Caco-2 (cell line): ENCODE results near the gene RSU1. TPM values are rescaled to one million over a fixed set of nuclear protein-coding genes. Genes with fewer than 3 reads are reported as not detected.

Source experiments
- BruUV-seq: library from RNA; stranded (reverse); fragments of 400-500 nt; replicated peaks from 2 replicates; lab custom pipeline; 2021; lab: Mats Ljungman, UMichigan
- CTCF ChIA-PET: fragments of 300-600 bp; sonication (Branson Sonifier 250); formaldehyde crosslinking; loops from one replicate; lab custom pipeline; 2022; ENCODE audit warnings: antibody characterized with exemption; lab: Charles Lee
- POLR2A ChIA-PET: fragments of 300-600 bp; sonication (Branson Sonifier 250); formaldehyde crosslinking; loops from one replicate; lab custom pipeline; 2022; ENCODE audit warnings: antibody characterized with exemption; lab: Charles Lee
- DNase-seq, 2 experiments: peaks; one replicate each; pipeline versions ENCODE4 v3.0.0 to v3.0.0-alpha.2; 2020 to 2022
- H3K27me3 ChIP-seq: replicated peaks from 2 replicates; pipeline ENCODE4 v1.6.0; 2011; ENCODE audit warnings: low read length; ENCODE audit not compliant: control insufficient read depth, insufficient read depth
- H3K36me3 ChIP-seq: 2 replicates; pipeline ENCODE4 v1.5.1; 2011; ENCODE audit warnings: low read length; ENCODE audit not compliant: control insufficient read depth, insufficient read depth
- H3K4me1 ChIP-seq: fragments of 250-450 bp; sonication (Bioruptor Pico); 2 replicates; pipeline ENCODE4 v1.5.1; 2020; ENCODE audit warnings: mild to moderate bottlenecking
- H3K4me3 ChIP-seq: 2 replicates; pipeline ENCODE4 v1.5.1; 2011; ENCODE audit warnings: low read depth, mild to moderate bottlenecking, control low read depth, low read length
- H3K9me3 ChIP-seq: fragments of 250-450 bp; sonication (Bioruptor Pico); 2 replicates; pipeline ENCODE4 v1.5.1; 2020; ENCODE audit warnings: mild to moderate bottlenecking, moderate library complexity
- H3K27ac Mint-ChIP-seq: one replicate; pipeline ENCODE4 v1.8.0; 2022; ENCODE audit warnings: mixed read lengths; ENCODE audit not compliant: unreplicated experiment
- H3K27me3 Mint-ChIP-seq: one replicate; pipeline ENCODE4 v1.8.0; 2022; ENCODE audit warnings: mixed read lengths; ENCODE audit not compliant: insufficient read depth, unreplicated experiment
- H3K36me3 Mint-ChIP-seq: one replicate; pipeline ENCODE4 v1.8.0; 2022; ENCODE audit warnings: mild to moderate bottlenecking, mixed read lengths; ENCODE audit not compliant: insufficient read depth, unreplicated experiment
- H3K4me1 Mint-ChIP-seq: one replicate; pipeline ENCODE4 v1.8.0; 2022; ENCODE audit warnings: low read depth, mixed read lengths; ENCODE audit not compliant: unreplicated experiment
- H3K4me3 Mint-ChIP-seq: one replicate; pipeline ENCODE4 v1.8.0; 2022; ENCODE audit warnings: mild to moderate bottlenecking, moderate library complexity, mixed read lengths; ENCODE audit not compliant: unreplicated experiment
- H3K9me3 Mint-ChIP-seq: one replicate; pipeline ENCODE4 v1.8.0; 2022; ENCODE audit warnings: mixed read lengths; ENCODE audit not compliant: unreplicated experiment
- intact Hi-C: fragments of 100-400 bp; cut with micrococcal nuclease; formaldehyde crosslinking; loops from one replicate; pipeline ENCODE4 v1.10.0; 2022; ENCODE audit not compliant: unreplicated experiment
- total RNA-seq: library from RNA; stranded (reverse); gene quantifications from 2 replicates; pipeline ENCODE4 v1.2.3, GENCODE V29; 2022
- TF ChIP-seq, protein P1 (sequence below), 2 experiments: fragments of 200-600 bp in 1 of 2; IDR thresholded peaks; 1 replicate in 1 of 2; 2 replicates in 1 of 2; pipeline versions ENCODE4 v1.5.1 to v1.8.0; 2011 to 2022; ENCODE audit warnings: antibody characterized with exemption in 1 of 2, control low read depth in 1 of 2, inconsistent platforms in 1 of 2, low read depth in 1 of 2, low read length in 1 of 2, mild to moderate bottlenecking in 1 of 2, moderate library complexity in 1 of 2; ENCODE audit not compliant: insufficient read depth in 1 of 2, severe bottlenecking in 1 of 2, unreplicated experiment in 1 of 2

Gene RSU1
- total RNA-seq, 1 experiment from 2014 or later, result 62.0 TPM

- H3K9me3 ChIP-seq, result no peaks in the 10 kb centered on the region
- H3K4me3 ChIP-seq, result no peak overlapping the region
- peaks cover 7% of the 10 kb centered on the region for H3K4me1 Mint-ChIP-seq
- no peak overlapping the region for H3K27ac Mint-ChIP-seq
- BruUV-seq, result no TSS peak
- peaks cover 12% of the 10 kb centered on the region for H3K4me1 ChIP-seq
- no peaks in the 10 kb centered on the region for H3K36me3 ChIP-seq
- intact Hi-C loops, result no loop called here
- peaks cover 9% of the 10 kb centered on the region for H3K9me3 Mint-ChIP-seq
- TF ChIP-seq, protein P1, sequence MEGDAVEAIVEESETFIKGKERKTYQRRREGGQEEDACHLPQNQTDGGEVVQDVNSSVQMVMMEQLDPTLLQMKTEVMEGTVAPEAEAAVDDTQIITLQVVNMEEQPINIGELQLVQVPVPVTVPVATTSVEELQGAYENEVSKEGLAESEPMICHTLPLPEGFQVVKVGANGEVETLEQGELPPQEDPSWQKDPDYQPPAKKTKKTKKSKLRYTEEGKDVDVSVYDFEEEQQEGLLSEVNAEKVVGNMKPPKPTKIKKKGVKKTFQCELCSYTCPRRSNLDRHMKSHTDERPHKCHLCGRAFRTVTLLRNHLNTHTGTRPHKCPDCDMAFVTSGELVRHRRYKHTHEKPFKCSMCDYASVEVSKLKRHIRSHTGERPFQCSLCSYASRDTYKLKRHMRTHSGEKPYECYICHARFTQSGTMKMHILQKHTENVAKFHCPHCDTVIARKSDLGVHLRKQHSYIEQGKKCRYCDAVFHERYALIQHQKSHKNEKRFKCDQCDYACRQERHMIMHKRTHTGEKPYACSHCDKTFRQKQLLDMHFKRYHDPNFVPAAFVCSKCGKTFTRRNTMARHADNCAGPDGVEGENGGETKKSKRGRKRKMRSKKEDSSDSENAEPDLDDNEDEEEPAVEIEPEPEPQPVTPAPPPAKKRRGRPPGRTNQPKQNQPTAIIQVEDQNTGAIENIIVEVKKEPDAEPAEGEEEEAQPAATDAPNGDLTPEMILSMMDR (IDR thresholded peaks at IDR 0.05; ENCODE audit: insufficient read depth in 1 of 2, low read depth in 1 of 2, low read length in 1 of 2, severe bottlenecking in 1 of 2, unreplicated experiment in 1 of 2), result no peak
- H3K27me3 ChIP-seq, result no peaks in the 10 kb centered on the region
- DNase-seq, result no peak
- CTCF ChIA-PET, result no interaction called here
- H3K4me3 Mint-ChIP-seq, result no peak overlapping the region
- H3K36me3 Mint-ChIP-seq, result no peaks in the 10 kb centered on the region
- no peaks in the 10 kb centered on the region for H3K27me3 Mint-ChIP-seq
- POLR2A ChIA-PET, result no interaction called here
These were observed 135.7 kb downstream of the RSU1 start for GRCh38 chr10:16681521-16681920.

DNA sequence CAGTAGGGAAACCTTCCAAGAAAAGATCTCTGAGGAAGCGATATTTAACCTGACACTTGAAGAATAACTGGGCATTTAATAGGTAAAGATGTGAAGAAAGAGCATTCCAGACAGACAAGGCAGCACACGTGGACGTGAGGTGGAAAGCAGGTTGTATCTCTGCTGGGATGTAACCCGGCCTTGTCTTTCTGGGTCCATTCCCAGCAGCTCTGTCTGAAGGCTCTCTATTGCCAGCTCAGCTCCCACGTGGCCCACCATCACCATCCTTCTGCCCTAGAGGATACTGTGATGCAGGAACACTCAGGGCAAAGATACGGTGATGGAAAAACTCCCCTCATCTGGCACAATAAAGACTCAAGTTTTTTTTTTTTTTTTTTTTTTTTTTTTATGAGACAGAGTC lies 137.7 kb downstream of the RSU1 start:
- CTCF ChIA-PET, result no interaction called here
- H3K4me1 Mint-ChIP-seq, result peaks cover 7% of the 10 kb centered on the region
- Histone ChIP-seq H3K36me3 (no peaks in the 10 kb centered on the region), H3K27me3 (no peaks in the 10 kb centered on the region), H3K9me3 (no peaks in the 10 kb centered on the region), H3K4me3 (no peak overlapping the region), H3K4me1 (no peaks in the 10 kb centered on the region; the same call in 1 of the 2 replicates)
- H3K36me3 Mint-ChIP-seq, result no peaks in the 10 kb centered on the region
- POLR2A ChIA-PET, result no interaction called here
- no peak overlapping the region for H3K4me3 Mint-ChIP-seq
- no peak for DNase-seq
- intact Hi-C loops, result no loop called here
- H3K9me3 Mint-ChIP-seq, result peaks cover 9% of the 10 kb centered on the region
- no peaks in the 10 kb centered on the region for H3K27me3 Mint-ChIP-seq
- no peak overlapping the region for H3K27ac Mint-ChIP-seq
- TF ChIP-seq, protein P1 (IDR thresholded peaks at IDR 0.05; ENCODE audit: insufficient read depth in 1 of 2, low read depth in 1 of 2, low read length in 1 of 2, severe bottlenecking in 1 of 2, unreplicated experiment in 1 of 2), result no peak
- no TSS peak for BruUV-seq

DNA sequence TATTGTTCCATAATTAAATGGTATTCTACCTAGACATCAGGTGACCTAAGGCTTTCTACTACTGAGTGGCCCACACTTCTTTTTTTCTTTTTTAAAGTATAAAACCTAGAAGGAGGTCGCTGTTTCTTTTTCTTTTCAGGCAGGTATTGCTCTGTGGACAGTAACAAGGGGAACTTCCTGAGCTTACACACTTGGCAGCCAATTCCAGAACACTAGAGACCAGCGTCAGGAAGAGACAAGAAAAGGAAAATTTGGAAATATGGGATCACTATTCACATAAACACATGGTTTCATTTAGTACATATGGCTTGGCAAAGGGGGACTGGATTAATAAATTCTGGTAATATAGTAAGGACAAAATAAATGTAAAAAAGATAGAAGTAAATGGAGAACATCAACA lies 141.9 kb downstream of the RSU1 start:
- ChIA-PET POLR2A (no interaction called here), CTCF (no interaction called here)
- H3K4me3 ChIP-seq, result no peak overlapping the region
- H3K27me3 ChIP-seq, result no peaks in the 10 kb centered on the region
- no peak for DNase-seq
- Mint-ChIP-seq H3K27ac (no peak overlapping the region), H3K9me3 (peaks cover 9% of the 10 kb centered on the region), H3K36me3 (peaks cover 5% of the 10 kb centered on the region), H3K27me3 (no peaks in the 10 kb centered on the region), H3K4me3 (no peak overlapping the region), H3K4me1 (peaks cover 7% of the 10 kb centered on the region)
- no peaks in the 10 kb centered on the region for H3K9me3 ChIP-seq
- TF ChIP-seq, protein P1 (IDR thresholded peaks at IDR 0.05; ENCODE audit: insufficient read depth in 1 of 2, low read depth in 1 of 2, low read length in 1 of 2, severe bottlenecking in 1 of 2, unreplicated experiment in 1 of 2), result no peak
- intact Hi-C loops, result no loop called here
- no peaks in the 10 kb centered on the region for H3K36me3 ChIP-seq
- no peaks in the 10 kb centered on the region; the same call in 1 of the 2 replicates for H3K4me1 ChIP-seq
- no TSS peak for BruUV-seq
